Right renal pelvis (tissue), 4 donors: ENCODE measurements around the gene CFAP65. TPM values are rescaled to one million over a fixed set of nuclear protein-coding genes. Genes with fewer than 3 reads are reported as not detected.

Source experiments
- DNase-seq, 4 donors: peaks; one replicate each; pipeline ENCODE4 v3.0.0-alpha.2; 2013; ENCODE audit warnings: low read depth in 4 of 4, low spot score in 3 of 4, missing footprints in 1 of 4
- polyA plus RNA-seq, 4 donors: library from polyadenylated mRNA; unstranded; fragments of 120-200 nt; gene quantifications; one replicate each; pipeline ENCODE4 v1.2.1, GENCODE V29; 2013; ENCODE audit not compliant: insufficient read length in 4 of 4

The CFAP65 gene
- polyA plus RNA-seq, 4 donors, result 0.19 to 0.41 (median 0.25) TPM

DNA sequence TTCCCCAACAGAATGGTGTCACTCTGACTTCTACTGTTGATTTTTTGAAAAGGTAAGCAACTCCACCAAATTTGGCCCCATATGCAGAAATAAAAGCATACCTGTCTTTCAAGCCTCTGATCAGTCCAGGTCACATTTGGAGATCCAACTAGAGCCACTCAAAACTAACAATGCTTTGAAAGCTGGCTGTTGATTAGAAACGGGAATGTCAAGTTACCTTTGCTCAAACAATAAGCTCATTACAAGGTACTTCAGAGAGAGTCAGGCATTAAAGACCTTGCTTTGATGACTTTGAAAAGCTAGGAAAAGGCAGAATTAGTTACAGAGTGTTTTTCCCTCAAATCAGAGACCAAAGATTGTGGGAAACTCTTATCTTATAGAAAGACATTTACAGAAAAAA lies 24.2 kb upstream of the CFAP65 start:
- no peak for DNase-seq

- no peak for DNase-seq
Measured at GRCh38 chr2:219062081-219062480, 20.8 kb upstream of the CFAP65 start.

DNA sequence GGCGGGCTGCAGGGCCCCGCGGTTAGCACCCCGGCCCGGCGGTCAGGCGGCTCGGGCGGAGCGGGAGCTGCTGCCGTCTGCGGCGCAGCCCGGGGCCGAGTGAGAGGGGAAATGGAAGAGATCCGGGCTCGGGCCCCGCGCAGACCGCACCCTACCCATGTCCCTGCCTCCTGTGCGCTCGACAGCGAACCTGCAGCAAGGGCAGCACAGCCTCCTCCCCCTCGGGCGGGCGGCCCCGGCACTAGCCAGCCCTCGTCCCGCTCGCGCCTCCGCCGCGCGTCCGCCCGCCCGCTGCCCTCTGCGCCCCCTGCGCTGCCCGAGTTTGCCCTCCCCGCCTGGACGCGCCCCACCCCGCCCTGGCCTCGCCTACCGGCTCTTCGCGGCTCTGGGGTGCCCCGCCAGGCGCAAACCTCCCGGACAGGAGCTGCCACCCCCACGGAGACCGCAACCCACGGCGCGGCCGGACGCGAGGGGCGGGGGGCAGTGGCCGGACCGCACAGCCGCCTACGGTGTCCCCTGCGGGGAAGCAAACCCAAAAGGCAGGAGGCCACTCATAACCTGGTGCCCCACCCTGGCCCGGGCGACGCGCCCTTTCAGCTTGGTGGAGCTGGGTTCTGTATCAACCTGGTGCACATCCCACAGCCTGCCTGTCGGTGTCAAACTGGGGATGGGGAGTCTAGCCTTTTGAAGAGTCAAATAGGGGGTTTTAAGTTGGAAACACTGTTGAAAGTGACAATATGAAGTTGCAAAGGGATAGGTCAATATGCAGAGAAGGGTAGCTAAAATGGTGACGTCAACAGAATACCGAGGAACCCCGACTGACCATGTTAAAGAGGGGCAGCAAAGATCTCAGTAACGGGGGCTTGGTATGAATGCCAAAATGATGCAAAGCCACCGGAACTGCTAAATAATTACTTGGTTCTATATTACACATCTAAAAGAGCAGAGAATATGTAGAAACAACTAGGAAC lies 19.8 kb upstream of the CFAP65 start, which contains the start of gene IHH:
TSS of gene IHH (minus strand) at position 101 of the 971 bp plus-strand sequence. CDS start 454 bp downstream, outside the sequence.
- DNase-seq, result no peak

DNA sequence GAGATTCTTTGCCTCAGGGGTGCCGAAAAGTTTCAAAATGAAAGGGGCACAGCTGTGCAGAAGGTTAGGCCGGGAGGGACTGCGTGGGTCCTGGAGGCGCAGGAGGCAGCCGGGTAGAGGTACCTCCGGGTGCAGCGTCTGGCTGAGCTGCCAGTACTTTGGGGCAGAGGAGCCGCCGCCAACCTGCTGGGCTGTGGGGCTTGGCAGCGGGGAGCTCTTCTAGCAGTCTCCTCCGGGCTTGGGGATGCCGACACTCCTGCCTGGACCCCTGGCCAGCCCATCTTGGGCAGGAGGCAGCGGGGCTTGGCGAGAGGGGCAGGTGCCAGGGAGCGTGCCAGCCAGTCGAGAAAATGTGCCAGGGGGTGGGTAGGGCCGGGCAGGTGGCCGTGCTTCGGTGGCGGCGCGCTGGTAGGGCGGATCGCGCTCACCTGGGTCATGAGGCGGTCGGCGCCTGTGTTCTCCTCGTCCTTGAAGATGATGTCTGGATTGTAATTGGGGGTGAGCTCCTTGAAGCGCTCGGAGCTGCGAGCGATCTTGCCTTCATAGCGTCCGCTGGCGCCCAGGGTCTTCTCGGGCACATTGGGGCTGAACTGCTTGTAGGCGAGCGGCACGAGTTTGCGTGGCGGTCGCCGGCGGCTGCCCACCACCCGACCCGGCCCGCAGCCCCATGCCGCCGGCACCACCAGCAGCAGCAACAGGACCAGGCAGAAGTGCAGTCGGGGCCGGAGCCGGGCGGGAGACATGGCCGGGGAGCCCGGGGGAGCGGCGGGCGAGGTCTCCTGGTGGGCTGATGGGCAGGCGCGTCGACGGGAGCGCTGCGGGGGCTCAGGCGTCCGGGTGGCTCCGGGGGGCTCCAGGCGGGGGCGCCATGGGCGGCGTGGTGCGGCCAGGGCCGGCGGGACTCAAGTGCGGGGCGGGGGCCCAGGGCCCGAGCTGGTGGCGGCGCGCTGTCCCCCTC lies 18.7 kb upstream of the CFAP65 start:
- no peak for DNase-seq

DNA sequence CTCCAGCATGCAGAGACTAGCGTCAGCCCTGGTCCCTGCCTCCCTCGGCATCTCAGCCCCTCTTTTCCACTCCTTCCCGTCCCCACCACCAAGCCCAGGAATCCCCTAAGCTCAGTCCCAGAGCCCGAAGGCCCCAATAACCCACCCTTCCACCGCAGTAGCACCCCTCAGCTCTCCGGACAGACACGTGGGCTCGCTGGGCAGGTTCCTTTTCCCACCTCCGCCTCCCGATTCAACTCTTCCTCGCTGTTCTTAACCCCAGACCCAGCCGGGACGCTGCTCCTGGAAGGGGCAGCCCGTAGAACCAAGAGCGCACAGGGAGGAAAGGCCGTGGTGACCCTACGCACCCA lies 18.0 kb upstream of the CFAP65 start:
- DNase-seq, result no peak

GRCh38 chr2:219058541-219059374 lies 17.4 kb upstream of the CFAP65 start:
- no peak for DNase-seq

- peak in 3 of 4 donors; percentile 31 to 43 (median 43) for DNase-seq
Measured at GRCh38 chr2:219057709-219058540, 16.6 kb upstream of the CFAP65 start.

DNA sequence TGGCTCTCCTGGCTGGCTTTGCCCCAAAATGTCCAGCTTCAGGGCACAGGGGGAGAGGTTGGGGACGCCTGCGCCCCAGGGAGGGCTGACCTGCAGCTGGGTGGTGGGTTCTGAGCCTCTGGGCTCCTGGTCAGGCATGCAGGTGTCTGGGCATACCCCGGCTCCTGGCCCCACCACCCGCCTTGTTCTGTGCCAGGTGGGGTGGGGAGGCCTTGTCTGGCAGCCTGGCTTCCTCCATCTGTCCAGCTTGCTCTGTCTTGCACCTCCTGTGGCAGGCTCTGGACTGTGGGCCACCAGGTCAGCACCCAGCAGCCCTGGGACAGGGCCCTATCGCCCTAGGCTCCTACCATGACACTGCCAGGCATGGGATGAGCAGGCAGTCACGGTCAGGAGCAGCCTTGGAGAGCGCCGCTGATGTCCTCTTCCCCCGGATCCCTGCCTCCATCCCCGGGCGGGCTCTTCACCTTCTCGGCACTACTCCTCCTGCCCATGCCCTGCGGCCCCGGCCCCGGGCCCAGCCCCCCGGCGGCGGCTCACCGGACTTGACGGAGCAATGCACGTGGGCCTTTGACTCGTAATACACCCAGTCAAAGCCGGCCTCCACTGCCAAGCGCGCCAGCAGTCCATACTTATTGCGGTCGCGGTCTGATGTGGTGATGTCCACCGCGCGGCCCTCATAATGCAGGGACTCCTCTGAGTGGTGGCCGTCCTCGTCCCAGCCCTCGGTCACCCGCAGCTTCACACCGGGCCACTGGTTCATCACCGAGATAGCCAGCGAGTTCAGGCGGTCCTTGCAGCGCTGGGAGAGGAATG lies 15.8 kb upstream of the CFAP65 start:
- no peak for DNase-seq

DNA sequence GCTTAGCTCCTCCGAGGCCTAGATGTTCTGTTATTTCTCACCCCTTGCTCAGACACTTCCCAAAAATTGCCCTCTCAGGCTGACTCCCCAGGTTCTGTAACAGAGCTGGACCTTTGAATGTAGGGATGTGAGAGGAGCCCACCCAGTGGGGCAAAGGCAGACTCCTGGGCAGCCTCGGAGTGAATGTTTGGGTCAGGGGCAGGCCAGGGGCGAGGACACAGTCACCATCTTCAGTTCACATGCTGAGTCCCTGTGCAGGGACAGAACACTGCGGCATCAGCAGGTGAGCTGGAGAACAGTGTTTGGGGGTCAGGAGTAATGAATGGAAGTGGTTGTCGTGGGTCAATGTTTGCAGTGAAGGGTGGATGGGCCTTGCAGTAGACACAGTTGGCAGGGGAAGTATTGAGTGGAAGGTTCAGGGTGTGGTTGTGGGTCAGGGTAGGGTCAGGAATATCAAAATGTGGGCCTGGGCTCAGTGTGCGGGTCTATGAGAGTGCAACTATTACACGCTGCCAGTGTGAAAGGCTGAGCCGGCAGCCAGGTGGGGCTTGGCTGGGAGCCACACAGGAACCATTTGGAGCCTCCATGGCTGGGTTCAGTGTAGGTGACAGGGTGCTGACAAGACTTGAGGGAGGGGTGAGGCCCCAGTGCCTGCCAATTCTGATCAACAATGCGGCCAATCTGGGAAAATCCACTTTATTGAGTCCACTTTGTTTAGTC lies 15.0 kb upstream of the CFAP65 start:
- no peak for DNase-seq

DNA sequence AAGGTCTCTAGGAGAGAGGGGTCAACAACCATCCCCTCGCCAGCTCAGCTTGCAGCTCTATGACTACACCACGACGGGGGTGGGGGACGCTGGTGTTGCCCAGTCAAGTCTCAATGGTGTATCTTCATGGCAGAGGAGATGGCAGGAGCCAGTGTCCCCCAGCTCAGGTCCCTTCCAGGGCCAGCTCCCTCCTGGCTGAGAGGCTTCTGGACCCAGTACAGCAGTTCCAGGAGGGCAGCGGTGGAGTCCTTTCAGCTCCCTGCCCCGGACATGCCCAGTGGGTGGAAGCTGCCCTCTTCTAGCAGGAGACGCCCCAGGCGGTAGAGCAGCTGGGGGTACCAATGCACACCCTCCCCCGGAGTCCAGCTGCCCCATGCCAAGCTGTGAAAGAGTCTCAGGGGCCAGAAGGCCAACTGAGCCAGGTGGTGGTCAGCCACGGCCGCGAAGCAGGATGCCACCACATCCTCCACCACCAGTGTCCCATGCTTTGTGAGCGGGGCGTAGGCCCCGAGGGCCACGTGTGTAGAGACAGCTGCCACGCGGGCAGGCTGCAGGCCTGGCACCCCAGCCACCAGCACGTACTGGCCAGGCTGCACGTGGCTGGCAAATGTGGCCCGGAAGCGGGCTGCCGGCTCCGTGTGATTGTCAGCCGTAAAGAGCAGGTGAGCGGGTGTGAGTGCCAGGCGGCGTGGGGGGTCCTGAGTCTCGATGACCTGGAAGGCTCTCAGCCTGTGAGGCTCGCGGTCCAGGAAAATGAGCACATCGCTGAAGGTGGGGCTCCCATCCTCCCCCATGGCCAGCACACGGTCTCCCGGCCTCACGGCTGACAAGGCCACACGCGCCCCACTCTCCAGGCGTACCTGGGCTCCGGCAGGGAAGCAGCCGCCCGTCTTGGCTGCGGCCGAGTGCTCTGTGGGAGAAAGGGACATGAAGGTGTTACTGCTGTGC lies 13.9 kb upstream of the CFAP65 start:
- no peak for DNase-seq

- DNase-seq, result no peak
Measured at GRCh38 chr2:219049282-219049681, 8.0 kb upstream of the CFAP65 start.

DNA sequence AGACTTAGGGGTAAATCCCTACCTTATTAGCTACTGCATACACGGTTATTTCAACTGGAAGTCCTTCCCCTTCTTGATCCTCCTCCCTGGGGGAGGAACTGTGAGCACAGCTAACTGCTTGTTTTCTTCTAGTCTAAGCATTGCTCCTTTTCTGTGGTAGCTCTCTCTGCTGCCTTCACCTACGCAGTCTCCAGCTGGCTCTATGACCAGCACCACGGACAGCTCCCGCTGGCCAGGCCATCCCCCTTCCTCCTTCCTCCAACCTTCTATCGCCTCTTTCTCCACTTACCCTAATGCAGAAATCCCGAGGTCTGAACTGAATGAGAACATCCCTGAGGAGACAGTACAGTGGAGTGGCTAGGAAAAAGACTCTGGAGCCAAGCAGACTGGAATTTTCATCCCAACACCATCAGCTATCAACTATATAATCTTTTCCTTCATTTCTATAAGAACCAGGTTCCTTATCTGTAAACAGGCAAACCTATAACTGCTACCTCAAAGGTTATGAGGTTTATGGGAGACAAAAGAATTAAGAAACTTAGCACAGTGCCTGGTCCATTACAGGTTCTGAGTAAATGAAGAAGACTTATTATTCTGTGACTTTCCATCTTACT lies 4.7 kb upstream of the CFAP65 start:
- peak in 3 of 4 donors; percentile 37 to 60 (median 59) for DNase-seq

DNA sequence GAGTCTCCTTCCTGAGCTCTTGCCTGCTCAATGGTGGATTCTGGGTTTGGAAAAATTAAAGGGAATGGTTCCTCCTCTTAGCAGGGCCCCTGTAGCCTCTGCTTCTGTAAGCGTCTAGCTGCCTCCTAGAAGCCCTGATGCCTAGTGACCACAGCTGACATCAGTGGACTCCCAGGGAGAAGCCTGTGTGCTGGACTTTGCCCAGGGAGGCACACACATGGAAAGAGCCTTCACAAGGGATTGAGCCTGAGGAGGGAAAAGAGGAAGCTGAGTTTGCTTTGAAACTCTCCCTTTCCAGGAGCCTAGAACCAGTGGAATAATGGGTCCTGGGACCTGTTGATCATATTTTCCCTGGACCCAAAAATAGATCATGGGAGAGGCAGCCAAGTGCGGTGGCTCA lies 1.4 kb upstream of the CFAP65 start:
- DNase-seq, result no peak

GRCh38 chr2:219042157-219042556 lies 841 bp upstream of the CFAP65 start:
- no peak for DNase-seq

- no peak for DNase-seq
Measured at GRCh38 chr2:219038600-219038999, 2.7 kb downstream of the CFAP65 start.

GRCh38 chr2:219037783-219038499 lies 3.4 kb downstream of the CFAP65 start:
- no peak for DNase-seq
